Measurements from ENCODE around the gene F2RL3.

- TF ChIP-seq POLR2A (IDR thresholded peaks at IDR 0.05) (no peak), CTCF (IDR thresholded peaks at IDR 0.05) (no peak)
Observed at GRCh38 chr19:16934489-16934888, 45.7 kb downstream of the F2RL3 start.
